Endothelial cell of umbilical vein (primary cell): ENCODE data around the gene PLEKHB2.

Experiments
- EZH2 ChIP-seq: IDR thresholded peaks from 2 replicates; pipeline ENCODE4 v1.6.1; 2012; ENCODE audit warnings: borderline replicate concordance, low read depth, mild to moderate bottlenecking, moderate library complexity, low read length, inconsistent platforms; ENCODE audit not compliant: severe bottlenecking
- FOS ChIP-seq: IDR thresholded peaks from 2 replicates; pipeline ENCODE4 v1.6.1; 2011; ENCODE audit warnings: mild to moderate bottlenecking, low read length, moderate library complexity, borderline replicate concordance; ENCODE audit not compliant: insufficient read depth
- GATA2 ChIP-seq: IDR thresholded peaks from 2 replicates; pipeline ENCODE4 v1.7.0; 2011; ENCODE audit warnings: low read depth, mild to moderate bottlenecking, moderate library complexity, mixed read lengths, low read length; ENCODE audit not compliant: insufficient read length, insufficient read depth
- JUN ChIP-seq: IDR thresholded peaks from 2 replicates; pipeline ENCODE4 v1.6.1; 2011; ENCODE audit warnings: borderline replicate concordance, low read depth; ENCODE audit not compliant: insufficient read length, insufficient read depth
- POLR2A ChIP-seq: IDR thresholded peaks from 2 replicates; pipeline ENCODE4 v1.6.1; 2012; ENCODE audit warnings: low read depth, mild to moderate bottlenecking, control low read depth, low read length
- POLR2AphosphoS5 ChIP-seq: IDR thresholded peaks from 2 replicates; pipeline ENCODE4 v1.6.1; 2012; ENCODE audit warnings: low read depth, mild to moderate bottlenecking, control low read depth, low read length, moderate library complexity; ENCODE audit not compliant: insufficient read depth
- TF ChIP-seq, protein P1 (sequence below): IDR thresholded peaks from 2 replicates; pipeline ENCODE4 v1.6.1; 2011; ENCODE audit not compliant: insufficient read depth, insufficient read length
- TF ChIP-seq, protein P2 (sequence below), 2 donors: IDR thresholded peaks; 1 replicate in 1 of 2; 2 replicates in 1 of 2; pipeline ENCODE4 v1.5.1; 2011; ENCODE audit warnings: low read length in 2 of 2, mild to moderate bottlenecking in 2 of 2, moderate library complexity in 2 of 2, control low read depth in 1 of 2, inconsistent platforms in 1 of 2, low read depth in 1 of 2; ENCODE audit not compliant: insufficient read depth in 1 of 2; ENCODE audit errors: extremely low read depth in 1 of 2

DNA sequence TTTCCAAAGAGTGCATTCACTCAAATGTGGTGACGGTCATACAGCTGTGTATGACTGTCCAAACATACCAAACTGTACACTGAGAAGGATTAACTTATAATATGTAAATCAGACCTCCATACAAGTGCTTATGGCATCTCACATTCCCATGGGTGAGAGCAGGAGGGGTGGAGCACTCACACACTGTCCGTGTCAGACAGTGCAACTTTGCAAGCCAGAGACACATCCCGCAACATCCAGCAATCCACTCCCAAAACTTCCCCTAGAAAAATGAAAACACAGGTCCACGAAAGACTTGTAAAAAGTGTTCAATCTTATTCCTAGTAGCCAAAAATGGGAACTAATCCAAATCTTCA is 48.2 kb upstream of the PLEKHB2 start:
- TF ChIP-seq POLR2A (no peak), EZH2 (no peak), POLR2AphosphoS5 (no peak), JUN (no peak), FOS (no peak), GATA2 (no peak)
- TF ChIP-seq, protein P1, sequence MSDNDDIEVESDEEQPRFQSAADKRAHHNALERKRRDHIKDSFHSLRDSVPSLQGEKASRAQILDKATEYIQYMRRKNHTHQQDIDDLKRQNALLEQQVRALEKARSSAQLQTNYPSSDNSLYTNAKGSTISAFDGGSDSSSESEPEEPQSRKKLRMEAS, result no peak
- TF ChIP-seq, protein P2, sequence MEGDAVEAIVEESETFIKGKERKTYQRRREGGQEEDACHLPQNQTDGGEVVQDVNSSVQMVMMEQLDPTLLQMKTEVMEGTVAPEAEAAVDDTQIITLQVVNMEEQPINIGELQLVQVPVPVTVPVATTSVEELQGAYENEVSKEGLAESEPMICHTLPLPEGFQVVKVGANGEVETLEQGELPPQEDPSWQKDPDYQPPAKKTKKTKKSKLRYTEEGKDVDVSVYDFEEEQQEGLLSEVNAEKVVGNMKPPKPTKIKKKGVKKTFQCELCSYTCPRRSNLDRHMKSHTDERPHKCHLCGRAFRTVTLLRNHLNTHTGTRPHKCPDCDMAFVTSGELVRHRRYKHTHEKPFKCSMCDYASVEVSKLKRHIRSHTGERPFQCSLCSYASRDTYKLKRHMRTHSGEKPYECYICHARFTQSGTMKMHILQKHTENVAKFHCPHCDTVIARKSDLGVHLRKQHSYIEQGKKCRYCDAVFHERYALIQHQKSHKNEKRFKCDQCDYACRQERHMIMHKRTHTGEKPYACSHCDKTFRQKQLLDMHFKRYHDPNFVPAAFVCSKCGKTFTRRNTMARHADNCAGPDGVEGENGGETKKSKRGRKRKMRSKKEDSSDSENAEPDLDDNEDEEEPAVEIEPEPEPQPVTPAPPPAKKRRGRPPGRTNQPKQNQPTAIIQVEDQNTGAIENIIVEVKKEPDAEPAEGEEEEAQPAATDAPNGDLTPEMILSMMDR (IDR thresholded peaks at IDR 0.05; ENCODE audit: extremely low read depth in 1 of 2, insufficient read depth in 1 of 2, low read depth in 1 of 2, low read length in 2 of 2), result no peak
